Measurements from ENCODE around the gene PJA2.

DNA sequence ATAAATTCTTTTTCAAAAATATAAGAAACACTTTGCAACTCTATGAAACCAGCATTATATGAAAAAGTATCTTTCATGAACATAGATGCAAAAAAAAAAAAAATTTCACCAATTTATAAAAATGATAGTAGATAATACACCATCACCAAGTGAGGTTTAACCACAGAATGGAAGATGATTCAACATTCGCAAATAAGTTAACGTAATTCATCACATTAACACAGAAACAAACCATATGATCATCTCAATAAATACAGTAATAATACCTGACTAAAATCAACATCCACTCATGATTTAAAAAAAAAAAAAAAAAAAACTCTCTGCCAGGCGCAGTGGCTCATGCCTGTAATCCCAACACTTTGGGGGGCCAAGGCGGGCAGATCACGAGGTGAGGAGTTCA is 6.3 kb downstream of the PJA2 start:
- TF ChIP-seq, protein P1, sequence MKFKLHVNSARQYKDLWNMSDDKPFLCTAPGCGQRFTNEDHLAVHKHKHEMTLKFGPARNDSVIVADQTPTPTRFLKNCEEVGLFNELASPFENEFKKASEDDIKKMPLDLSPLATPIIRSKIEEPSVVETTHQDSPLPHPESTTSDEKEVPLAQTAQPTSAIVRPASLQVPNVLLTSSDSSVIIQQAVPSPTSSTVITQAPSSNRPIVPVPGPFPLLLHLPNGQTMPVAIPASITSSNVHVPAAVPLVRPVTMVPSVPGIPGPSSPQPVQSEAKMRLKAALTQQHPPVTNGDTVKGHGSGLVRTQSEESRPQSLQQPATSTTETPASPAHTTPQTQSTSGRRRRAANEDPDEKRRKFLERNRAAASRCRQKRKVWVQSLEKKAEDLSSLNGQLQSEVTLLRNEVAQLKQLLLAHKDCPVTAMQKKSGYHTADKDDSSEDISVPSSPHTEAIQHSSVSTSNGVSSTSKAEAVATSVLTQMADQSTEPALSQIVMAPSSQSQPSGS (CRISPR knock-in tag; IDR thresholded peaks at IDR 0.05; ENCODE audit: borderline replicate concordance, low read depth), result no peak
- TF ChIP-seq, protein P2, sequence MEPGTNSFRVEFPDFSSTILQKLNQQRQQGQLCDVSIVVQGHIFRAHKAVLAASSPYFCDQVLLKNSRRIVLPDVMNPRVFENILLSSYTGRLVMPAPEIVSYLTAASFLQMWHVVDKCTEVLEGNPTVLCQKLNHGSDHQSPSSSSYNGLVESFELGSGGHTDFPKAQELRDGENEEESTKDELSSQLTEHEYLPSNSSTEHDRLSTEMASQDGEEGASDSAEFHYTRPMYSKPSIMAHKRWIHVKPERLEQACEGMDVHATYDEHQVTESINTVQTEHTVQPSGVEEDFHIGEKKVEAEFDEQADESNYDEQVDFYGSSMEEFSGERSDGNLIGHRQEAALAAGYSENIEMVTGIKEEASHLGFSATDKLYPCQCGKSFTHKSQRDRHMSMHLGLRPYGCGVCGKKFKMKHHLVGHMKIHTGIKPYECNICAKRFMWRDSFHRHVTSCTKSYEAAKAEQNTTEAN (CRISPR knock-in tag; IDR thresholded peaks at IDR 0.05), result no peak
- TF ChIP-seq ZBTB21 (CRISPR knock-in tag; IDR thresholded peaks at IDR 0.05; ENCODE audit: borderline replicate concordance), result no peak
- TF ChIP-seq, protein P3, sequence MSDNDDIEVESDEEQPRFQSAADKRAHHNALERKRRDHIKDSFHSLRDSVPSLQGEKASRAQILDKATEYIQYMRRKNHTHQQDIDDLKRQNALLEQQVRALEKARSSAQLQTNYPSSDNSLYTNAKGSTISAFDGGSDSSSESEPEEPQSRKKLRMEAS (CRISPR knock-in tag; IDR thresholded peaks at IDR 0.05), result no peak
